Gastroesophageal sphincter (tissue), 4 donors: ENCODE data around the gene NCKAP5L. TPM values are rescaled to one million over a fixed set of nuclear protein-coding genes. Genes with fewer than 3 reads are reported as not detected.

Experiments
- ATAC-seq: fragments of 150-250 bp; one replicate; pipeline ENCODE4 v1.9.1; 2016; ENCODE audit warnings: mild to moderate bottlenecking, moderate library complexity
- H3K27ac ChIP-seq, 4 donors: fragments of 200-600 bp; sonication (generic) in 3 of 4; 1 replicate in 3 of 4; 2 replicates in 1 of 4; pipeline ENCODE4 v1.5.1; 2016 to 2019
- H3K27me3 ChIP-seq: fragments of 200-600 bp; sonication (generic); one replicate; pipeline ENCODE4 v1.5.1; 2019
- H3K36me3 ChIP-seq, 2 donors: fragments of 200-600 bp; sonication (generic); one replicate each; pipeline ENCODE4 v1.5.1; 2019; ENCODE audit warnings: control low read depth in 1 of 2
- H3K4me1 ChIP-seq, 3 donors: fragments of 200-600 bp; sonication (generic); 1 replicate in 2 of 3; 2 replicates in 1 of 3; pipeline ENCODE4 v1.5.1; 2016 to 2019; ENCODE audit warnings: control low read depth in 2 of 3
- H3K4me3 ChIP-seq, 2 donors: fragments of 200-600 bp; sonication (generic); one replicate each; pipeline ENCODE4 v1.5.1; 2019; ENCODE audit warnings: mild to moderate bottlenecking in 1 of 2, moderate library complexity in 1 of 2
- H3K9me3 ChIP-seq, 3 donors: fragments of 200-600 bp; sonication (generic); one replicate each; pipeline ENCODE4 v1.5.1; 2017 to 2019; ENCODE audit warnings: control low read depth in 2 of 3
- EP300 ChIP-seq: sonication (generic); formaldehyde crosslinking; IDR thresholded peaks from one replicate; pipeline ENCODE4 v1.6.1; 2017; ENCODE audit warnings: antibody characterized with exemption, mild to moderate bottlenecking
- POLR2A ChIP-seq, 2 donors: fragments of 450-650 bp; IDR thresholded peaks; one replicate each; pipeline ENCODE4 v1.6.1; 2017; ENCODE audit warnings: antibody characterized with exemption in 2 of 2, mild to moderate bottlenecking in 2 of 2, moderate library complexity in 1 of 2
- POLR2AphosphoS5 ChIP-seq: sonication (generic); formaldehyde crosslinking; IDR thresholded peaks from one replicate; pipeline ENCODE4 v1.6.1; 2017; ENCODE audit warnings: antibody characterized with exemption
- WGBS, 2 donors: methylation state at CpG; one replicate each; pipeline ENCODE4 v1.1.5; 2018; ENCODE audit warnings: low coverage in 1 of 2; 5-methylcytosine and 5-hydroxymethylcytosine counted together
- total RNA-seq, 4 donors: library from RNA; depleted of rRNA; stranded (reverse); fragments of >200 nt; gene quantifications; one replicate each; pipeline ENCODE4 v1.1.0, GENCODE V29; 2016
- TF ChIP-seq, protein P1 (sequence below), 4 experiments: fragments of 200-600 bp in 2 of 4; fragments of 450-650 bp in 2 of 4; sonication (generic) in 1 of 4; IDR thresholded peaks; one replicate each; pipeline ENCODE4 v1.5.1; 2017 to 2019; ENCODE audit warnings: antibody characterized with exemption in 4 of 4, mild to moderate bottlenecking in 2 of 4, moderate library complexity in 2 of 4

Gene NCKAP5L
- total RNA-seq, 4 donors from 2014 or later, result 15.3 to 27.5 (median 19.0) TPM

GRCh38 chr12:49797449-49797776 lies 30.8 kb downstream of the NCKAP5L start:
- no peak overlapping the region for H3K27ac ChIP-seq
- WGBS, 2 donors, result 100% methylated on average over 1 of the region's 2 CpGs; no CpG with 5 or more reads in 1 of the 2 donors
- ATAC-seq, result no peak
- TF ChIP-seq POLR2A (IDR thresholded peaks at IDR 0.05), result no peak
- no peaks in the 10 kb centered on the region for H3K27me3 ChIP-seq
- H3K4me1 ChIP-seq, result peaks cover 0 to 10% (median 0%) of the 10 kb centered on the region in 3 donors
- no peak overlapping the region for H3K4me3 ChIP-seq
- peaks cover 0 to 95% of the 10 kb centered on the region in 2 donors for H3K36me3 ChIP-seq
- no peaks in the 10 kb centered on the region for H3K9me3 ChIP-seq

DNA sequence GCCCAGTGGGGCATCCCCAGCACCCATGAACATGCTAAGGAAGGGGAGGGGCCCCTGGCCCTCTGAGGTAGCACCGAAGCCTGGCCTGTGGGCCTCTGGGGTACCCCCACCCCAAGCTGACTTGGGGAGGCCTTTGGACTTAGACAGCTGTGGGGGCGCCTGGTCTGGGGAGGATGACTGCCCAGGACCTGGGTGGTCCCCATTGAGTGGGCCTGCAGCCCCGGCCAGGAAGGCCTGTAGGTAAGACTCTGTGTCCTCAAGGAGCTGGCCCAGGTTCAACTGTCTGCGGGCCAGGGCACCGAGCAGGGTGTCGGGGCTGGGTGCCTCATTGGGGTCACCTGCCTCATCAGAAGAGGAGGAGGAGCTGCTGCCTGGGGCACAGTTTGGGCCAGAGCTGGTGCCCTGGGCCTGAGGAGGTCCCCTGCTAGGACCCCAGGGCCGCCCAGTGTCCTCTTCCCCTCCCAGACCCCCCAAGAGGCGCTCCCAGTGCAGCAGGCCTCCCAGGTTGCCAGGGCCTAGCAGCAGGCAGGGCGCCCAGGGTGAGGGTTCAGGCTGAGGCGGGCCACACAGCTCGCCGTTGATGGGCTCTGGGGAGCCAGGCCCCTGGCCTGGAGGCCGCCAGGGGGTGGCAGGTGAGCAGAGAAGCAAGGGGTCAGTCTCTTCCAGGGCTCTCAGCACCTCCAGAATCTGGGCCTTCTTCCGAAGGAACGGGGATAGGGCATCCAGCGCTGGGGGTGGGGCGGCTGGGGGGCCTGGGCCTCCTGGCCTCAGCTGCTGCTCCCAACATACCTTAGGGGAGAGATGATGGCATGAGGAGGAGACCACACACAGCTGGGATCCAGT lies 31.4 kb downstream of the NCKAP5L start:
- H3K4me1 ChIP-seq, result peaks cover 0 to 10% (median 0%) of the 10 kb centered on the region in 3 donors
- no peaks in the 10 kb centered on the region for H3K9me3 ChIP-seq
- H3K27me3 ChIP-seq, result no peaks in the 10 kb centered on the region
- H3K4me3 ChIP-seq, result no peak overlapping the region
- WGBS, 2 donors, result no CpG with 5 or more reads among the region's 17 CpGs
- peaks cover 0 to 95% of the 10 kb centered on the region in 2 donors for H3K36me3 ChIP-seq
- TF ChIP-seq, protein P1, sequence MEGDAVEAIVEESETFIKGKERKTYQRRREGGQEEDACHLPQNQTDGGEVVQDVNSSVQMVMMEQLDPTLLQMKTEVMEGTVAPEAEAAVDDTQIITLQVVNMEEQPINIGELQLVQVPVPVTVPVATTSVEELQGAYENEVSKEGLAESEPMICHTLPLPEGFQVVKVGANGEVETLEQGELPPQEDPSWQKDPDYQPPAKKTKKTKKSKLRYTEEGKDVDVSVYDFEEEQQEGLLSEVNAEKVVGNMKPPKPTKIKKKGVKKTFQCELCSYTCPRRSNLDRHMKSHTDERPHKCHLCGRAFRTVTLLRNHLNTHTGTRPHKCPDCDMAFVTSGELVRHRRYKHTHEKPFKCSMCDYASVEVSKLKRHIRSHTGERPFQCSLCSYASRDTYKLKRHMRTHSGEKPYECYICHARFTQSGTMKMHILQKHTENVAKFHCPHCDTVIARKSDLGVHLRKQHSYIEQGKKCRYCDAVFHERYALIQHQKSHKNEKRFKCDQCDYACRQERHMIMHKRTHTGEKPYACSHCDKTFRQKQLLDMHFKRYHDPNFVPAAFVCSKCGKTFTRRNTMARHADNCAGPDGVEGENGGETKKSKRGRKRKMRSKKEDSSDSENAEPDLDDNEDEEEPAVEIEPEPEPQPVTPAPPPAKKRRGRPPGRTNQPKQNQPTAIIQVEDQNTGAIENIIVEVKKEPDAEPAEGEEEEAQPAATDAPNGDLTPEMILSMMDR (IDR thresholded peaks at IDR 0.05), result no peak
- TF ChIP-seq EP300, result no peak
- no peak for TF ChIP-seq POLR2A (IDR thresholded peaks at IDR 0.05)
- no peak for TF ChIP-seq POLR2AphosphoS5
- no peak for ATAC-seq
- no peak overlapping the region for H3K27ac ChIP-seq

DNA sequence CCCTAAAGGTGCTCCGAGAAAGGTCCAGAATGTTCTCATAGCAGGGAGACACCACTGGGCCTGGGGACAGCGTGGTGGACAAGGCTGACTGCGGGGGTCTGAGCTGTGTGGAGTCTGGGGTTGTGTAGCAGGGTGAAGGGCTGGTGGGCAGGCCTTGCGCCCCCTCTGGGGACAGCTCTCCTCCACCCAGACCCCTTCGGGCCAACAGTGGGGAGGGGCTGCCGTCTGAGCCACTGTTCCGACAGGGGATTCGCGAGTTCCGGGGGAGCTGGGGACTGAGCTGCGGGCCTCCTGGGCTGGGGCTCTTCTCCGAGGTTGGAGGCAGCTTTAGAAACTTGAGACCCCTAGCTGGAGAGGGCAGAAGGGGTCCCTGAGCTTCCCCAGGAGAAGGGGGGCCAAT lies 32.1 kb downstream of the NCKAP5L start:
- Histone ChIP-seq H3K4me3 (no peak overlapping the region), H3K27me3 (no peaks in the 10 kb centered on the region), H3K9me3 (no peaks in the 10 kb centered on the region), H3K36me3 (peaks cover 0 to 95% of the 10 kb centered on the region in 2 donors), H3K4me1 (peaks cover 0 to 6% (median 0%) of the 10 kb centered on the region in 3 donors), H3K27ac (no peak overlapping the region)
- no peak for TF ChIP-seq EP300
- TF ChIP-seq POLR2AphosphoS5, result no peak
- TF ChIP-seq, protein P1 (IDR thresholded peaks at IDR 0.05), result no peak
- TF ChIP-seq POLR2A (IDR thresholded peaks at IDR 0.05), result no peak
- ATAC-seq, result no peak
- WGBS, 2 donors, result 82 to 93% methylated on average over 3 to 9 of the region's 12 CpGs

GRCh38 chr12:49795654-49796105 lies 32.5 kb downstream of the NCKAP5L start:
- Histone ChIP-seq H3K4me1 (peaks cover 0 to under 1% (median 0%) of the 10 kb centered on the region in 3 donors), H3K36me3 (peaks cover 0 to 95% of the 10 kb centered on the region in 2 donors), H3K4me3 (no peak overlapping the region), H3K9me3 (no peaks in the 10 kb centered on the region), H3K27me3 (no peaks in the 10 kb centered on the region), H3K27ac (no peak overlapping the region)
- no CpG with 5 or more reads among the region's 12 CpGs for WGBS, 2 donors
- ATAC-seq, result no peak
- TF ChIP-seq, protein P1 (IDR thresholded peaks at IDR 0.05), result no peak
- no peak for TF ChIP-seq EP300
- TF ChIP-seq POLR2A (IDR thresholded peaks at IDR 0.05), result no peak
- TF ChIP-seq POLR2AphosphoS5, result no peak

DNA sequence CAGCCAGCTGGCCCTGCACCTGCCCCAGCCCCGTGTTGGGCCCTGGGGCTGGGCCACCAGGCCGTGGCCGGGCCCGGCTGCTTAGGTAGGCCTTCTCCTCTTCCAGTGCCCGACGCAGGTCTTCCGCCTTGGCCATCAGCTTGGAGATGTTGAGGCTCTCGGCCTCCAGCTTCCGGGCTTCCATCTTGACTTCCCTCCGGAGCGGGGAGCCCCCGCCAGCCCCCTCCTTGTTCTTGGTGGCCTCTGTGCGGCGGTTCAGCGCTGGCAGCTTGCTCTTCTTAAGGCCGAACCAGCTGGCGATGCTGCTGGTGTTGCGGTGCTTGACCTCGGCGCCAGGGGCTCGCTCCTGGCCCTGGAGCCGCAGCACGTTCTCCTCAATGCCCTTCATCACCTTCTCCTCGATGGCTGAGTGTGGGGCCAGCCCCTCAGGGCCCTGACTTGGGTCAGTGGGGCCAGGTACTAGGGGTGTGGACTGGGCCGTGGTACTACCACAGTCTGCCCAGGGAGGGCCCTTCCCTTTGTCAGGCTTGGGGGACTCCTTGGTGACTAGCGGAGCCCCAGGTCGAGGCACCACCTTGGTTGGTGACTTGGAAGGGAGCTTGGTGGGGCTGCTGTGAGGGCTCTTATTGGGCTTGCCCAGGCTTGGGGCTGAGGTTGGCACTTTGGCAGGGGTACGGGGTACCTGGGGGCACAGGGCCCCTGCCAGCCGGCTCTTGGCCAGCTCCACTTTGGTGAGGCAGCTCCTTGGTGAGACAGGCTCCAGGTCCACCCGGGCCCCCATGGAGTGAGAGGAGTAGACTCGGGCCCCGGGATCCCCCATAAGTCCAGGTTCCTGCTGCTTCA lies 33.2 kb downstream of the NCKAP5L start:
- H3K4me3 ChIP-seq, result no peak overlapping the region
- no peaks in the 10 kb centered on the region for H3K27me3 ChIP-seq
- no peak overlapping the region for H3K27ac ChIP-seq
- TF ChIP-seq EP300, result no peak
- WGBS, 2 donors, result no CpG with 5 or more reads among the region's 32 CpGs
- ATAC-seq, result no peak
- no peaks in the 10 kb centered on the region for H3K4me1 ChIP-seq
- H3K9me3 ChIP-seq, result no peaks in the 10 kb centered on the region
- peaks cover 0 to 95% of the 10 kb centered on the region in 2 donors for H3K36me3 ChIP-seq
